GM18870 (cell line): ENCODE measurements around the gene CD40.

Experiments
- ATAC-seq: cut with Tn5 transposase; IDR thresholded peaks from one replicate; pipeline ENCODE4 v1.9.1; 2021; ENCODE audit warnings: moderate library complexity; ENCODE audit not compliant: unreplicated experiment

The CD40 gene

DNA sequence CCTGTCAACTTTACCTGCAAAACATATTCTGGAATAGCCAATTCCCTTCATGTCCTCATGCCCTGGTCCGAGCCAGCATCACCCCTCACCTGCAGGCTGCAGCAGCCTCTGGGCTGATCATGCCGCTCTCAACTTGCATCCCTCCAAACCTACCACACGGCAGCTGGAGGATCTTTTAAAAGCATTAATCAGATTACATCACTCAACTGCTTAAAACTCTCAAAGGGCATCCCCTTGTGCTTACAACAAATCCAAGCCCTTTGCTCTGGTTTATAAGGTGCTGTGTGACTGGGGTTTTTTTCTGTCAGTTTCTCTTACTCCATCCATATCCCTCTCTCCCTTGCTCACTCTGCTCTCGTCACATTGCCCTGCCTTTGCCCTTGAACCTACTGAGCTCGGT is 24.0 kb downstream of the CD40 start:
- no peak for ATAC-seq

DNA sequence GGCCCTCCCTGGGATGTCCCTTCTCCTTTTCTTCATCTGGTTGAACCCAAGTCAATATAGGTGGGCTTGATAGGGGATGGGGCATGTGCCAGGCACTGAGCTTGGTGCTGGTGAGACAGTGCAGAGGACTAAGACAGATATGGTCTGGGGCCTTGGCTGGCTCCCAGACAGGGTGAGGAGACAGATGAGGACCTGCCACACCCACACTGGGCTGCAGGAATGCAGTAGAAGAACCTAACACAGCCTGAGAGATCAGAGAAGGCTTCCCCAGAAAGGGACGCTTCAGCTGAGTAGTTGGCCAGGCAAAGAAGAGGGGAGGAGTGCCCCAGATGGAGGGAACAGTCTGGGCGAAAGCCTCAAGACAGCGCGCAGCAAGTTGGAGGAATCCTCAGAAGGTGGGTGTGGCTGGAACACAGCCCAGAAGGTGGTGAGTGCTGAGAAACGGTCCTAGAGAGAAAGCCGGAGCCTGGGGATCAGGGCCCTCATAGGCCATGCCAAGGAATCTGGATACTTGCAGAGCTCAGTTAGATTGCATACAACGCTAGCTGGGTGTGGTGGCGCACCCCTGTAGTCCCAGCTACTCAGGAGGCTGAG is 26.4 kb downstream of the CD40 start:
- no peak for ATAC-seq

DNA sequence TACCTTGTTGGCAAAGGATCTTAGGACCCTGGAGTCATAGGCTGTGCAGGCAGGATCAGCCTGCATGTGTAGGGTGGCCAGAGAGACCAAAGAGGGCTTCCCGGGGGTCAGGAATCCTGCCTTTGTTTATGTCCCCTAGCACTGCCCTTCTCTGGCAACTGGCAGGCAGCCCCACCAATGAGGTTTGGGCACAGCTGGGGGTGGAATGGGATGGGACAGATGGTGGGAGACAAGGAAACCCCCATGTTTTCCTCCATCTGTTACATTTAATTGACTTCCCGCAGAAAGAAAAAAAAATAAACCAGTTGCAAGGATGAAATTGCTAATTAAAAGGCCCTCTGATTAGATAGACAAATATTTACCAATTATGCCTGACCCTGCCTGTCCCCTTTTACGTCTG is 27.6 kb downstream of the CD40 start:
- ATAC-seq: no peak

DNA sequence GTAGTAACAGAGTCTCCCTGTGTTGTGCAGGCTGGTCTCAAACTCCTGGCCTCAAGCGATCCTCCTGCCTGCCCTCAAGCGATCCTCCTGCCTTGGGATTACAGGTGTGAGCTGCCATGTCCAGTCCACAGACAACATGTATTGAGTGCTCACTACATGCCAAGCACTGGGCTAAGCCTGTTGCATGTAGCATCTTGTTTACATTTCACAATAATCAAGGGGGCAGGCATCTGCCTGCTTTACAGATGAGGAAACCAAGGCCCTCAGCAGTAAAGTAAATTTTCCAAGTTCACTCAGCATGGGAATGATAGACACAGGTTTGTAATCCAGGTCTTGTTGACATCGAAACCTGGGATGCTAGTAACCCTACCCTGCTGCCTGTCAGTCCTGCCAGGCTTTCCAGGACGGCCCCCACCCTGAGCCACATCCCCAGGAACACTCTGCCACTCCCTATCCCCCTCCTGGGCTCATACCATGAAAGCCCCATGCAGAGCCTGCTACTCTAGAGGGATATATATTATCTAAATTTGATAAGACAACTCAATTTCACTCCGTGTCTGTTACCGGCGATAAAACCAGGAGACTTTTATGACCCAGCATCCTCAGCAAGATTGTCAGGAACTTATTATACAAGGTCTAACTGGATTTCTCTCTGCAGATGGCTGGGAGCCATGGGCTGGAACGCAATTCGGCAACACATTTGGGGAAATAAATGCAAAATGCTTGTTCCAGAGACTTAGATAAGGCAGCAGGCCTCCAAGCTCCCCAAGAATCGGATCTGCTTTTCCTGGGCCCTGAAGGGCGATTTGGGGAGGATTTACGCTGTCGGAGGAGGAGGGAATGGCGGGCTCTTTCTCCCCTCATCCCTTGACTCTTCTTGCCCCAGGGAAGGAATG is 30.4 kb downstream of the CD40 start:
- ATAC-seq: no peak

DNA sequence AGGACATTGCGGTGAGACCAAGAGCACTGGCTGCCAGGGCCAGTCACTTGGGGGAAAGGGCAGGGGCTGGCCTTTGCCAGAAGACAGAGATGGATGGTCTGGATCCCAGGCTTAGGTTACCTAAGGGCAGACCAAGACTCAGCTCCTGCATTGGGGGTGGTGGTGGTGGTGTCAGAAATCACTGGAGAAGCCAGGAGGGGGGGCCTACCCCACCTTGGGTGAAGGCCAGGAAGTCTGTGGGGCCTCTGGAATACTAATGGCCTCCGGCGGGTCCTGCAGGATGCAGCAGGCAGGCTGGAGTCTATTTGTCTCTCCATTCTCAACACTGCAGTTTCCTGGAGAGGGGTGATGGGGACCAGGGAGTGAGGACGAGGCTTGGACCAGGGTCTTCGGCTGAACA is 32.8 kb downstream of the CD40 start:
- ATAC-seq: no peak

DNA sequence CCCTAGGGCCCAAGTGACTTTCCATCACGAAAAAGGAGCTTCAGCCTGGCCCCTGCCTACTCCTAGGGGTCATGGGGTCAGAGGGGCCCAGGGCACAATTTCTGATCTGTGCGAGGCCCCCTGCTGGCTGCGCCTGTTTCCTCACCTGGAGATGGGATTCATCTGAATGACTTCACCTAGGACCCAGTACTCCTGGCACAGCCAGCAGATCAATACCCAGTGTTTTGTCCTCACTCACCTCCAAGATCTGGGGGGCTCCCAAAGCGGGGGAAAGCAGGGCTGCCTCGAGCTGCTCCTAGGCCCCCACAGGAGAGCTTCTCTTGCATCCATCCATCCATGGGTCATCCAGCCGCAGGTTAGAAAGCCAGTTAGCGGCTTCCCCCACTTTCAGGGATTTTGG is 33.8 kb downstream of the CD40 start:
- no peak for ATAC-seq

DNA sequence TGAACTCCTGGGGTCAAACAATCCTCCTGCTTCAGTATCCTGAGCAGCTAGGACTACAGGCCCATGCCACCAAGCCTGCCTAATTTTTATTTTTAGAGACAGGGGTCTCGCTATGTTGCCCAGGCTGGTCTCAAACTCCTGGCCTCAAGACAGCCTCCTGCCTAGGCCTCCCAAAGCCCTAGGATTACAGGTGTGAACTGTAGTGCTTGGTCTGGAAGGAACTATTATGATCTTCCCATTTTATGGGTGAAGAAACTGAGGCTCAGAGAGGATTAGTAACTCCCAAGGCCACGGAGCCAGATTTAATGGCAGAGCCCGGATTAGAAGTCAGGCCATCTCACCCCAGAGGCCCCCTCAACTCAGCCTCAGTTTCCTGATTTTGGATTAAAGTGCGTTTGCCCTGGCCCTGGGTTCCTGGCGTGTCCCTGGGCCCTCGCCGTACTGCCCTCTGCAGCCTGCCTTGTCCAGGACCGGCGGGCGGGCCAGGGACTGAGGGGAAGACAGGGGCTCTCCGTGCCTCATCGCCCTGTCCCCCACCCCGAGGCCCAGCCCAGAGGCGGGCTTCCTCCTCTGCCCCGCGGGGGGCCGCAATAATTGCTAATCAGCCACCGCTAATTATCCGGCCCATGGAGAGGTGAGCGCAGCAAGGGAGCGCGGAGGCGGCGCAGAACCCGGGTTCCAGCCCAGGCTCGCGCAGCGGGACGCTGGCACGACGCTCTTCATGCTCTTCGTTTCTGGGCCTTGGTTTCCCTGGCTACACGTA is 34.9 kb downstream of the CD40 start:
- ATAC-seq: no peak

DNA sequence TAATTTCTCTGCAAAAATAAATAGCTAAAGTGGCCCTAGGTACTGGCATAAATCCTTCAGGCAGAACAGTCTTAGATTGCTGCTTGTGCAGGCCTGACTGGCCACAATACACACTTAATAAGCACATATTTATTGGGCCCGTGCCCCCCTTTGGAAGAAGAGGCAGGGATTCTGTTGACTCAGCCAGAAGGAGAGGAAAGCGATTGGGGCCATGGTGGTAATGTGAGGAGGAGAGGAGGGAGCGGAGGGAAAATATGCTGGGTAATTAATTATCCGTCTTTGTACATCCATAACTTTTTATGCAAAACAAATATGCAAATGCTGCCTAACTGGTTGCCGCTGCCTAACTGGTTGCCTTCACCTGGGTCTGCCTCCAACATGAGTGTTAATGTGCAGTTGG is 36.2 kb downstream of the CD40 start:
- ATAC-seq: no peak

DNA sequence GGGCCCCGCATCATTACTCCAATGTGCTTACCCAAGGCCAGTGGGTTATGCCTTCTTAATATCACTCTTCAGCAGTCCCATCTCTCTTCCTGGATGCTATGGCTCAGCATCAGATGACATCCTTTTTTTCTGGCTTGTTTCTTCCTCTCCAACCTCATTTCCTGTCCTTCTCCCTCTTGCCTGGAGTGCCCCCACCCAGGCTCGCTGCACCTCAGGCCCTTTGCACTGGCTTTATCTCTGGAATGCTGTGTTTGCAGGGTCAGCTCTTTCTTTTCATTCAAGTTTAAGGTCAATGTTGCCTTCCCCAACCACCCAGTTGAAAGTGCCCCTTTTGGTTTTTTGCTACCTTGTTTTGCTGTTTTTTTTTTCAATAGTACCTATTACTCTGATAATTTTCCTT is 36.7 kb downstream of the CD40 start:
- no peak for ATAC-seq

DNA sequence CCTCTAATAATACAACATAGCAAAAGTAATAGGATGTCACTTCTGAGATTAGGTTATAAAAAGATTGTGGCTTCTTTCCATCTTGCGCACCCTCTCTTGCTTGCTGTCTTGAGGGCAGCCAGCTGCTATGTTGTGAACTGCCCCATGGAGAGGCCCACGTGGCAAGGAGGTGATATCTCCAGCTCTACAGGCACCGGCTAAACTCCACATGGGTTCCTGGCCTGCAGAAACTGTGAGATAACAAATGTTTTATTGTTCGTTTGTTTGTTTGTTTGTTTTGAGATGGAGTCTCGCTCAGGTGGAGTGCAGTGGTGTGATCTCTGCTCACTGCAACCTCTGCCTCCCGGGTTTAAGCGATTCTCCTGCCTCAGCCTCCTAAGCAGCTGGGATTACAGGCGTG is 38.0 kb downstream of the CD40 start:
- no peak for ATAC-seq

DNA sequence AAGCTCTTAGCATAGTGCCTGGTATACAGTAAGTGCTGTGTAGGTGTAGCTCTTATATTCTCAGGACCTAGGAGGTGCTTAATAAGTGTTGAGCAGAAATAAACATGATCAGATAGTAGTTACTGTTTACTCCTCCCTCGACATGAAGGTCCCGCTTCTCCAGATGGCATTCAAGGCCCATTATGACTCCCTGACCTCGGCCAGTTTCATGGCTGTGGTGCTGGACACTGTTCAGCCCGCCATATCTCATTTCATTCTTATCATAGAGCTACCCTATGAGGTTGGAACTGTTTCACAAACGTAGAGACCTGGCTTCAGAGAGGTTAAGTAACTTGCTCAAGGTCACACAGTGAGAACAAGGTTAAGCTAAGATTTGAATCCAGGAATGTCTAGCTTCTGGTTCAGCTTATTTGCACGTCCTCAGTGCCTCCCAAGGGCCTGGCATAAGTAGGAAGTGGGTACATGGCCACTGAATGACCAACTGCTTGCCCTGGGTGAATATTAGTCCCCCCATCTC is 39.0 kb downstream of the CD40 start:
- no peak for ATAC-seq

DNA sequence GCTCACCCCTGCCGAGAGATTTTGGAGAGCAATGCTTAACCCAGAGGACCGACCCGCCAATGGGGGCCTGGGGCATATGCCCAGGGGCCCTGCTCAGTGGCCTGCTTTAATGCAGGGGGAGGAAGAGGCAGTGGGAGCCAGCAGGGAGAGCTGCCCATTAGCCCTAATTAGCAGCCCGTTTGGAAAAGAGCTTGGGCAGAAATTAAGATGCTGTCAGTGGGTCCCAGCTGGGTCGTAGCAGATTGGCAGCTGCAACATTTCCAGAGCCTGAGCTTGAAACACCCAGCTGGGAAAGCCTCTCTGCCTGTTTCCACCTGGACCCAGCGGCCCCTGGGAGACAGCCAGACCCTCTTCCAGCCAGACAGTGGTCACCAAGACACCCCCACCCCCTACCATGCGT is 39.5 kb downstream of the CD40 start:
- ATAC-seq: no peak

DNA sequence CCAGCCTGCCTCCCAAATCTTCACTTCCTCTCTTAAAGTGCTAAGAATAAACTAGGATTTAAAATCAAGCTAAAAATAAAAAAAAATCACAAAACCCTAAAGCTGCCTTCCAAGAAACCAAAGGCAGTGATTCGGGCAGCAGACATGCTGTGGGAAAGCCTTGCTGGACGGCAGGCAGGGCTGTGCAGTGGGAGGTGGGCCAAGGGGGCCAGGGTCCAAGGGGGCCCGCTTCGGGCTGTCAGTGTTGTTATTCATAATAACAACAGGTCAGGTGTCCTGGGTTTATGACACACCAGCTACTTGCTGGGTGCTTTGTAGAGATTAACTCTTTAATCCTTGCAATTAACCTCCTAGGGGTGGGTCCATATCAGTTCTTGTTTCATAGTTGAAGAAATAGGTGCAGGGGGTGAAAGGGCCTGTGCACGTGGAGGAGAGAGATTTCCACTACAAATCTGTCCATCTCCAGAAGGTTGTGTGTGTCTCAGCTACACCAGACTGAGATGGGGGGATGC is 40.4 kb downstream of the CD40 start:
- ATAC-seq: no peak

DNA sequence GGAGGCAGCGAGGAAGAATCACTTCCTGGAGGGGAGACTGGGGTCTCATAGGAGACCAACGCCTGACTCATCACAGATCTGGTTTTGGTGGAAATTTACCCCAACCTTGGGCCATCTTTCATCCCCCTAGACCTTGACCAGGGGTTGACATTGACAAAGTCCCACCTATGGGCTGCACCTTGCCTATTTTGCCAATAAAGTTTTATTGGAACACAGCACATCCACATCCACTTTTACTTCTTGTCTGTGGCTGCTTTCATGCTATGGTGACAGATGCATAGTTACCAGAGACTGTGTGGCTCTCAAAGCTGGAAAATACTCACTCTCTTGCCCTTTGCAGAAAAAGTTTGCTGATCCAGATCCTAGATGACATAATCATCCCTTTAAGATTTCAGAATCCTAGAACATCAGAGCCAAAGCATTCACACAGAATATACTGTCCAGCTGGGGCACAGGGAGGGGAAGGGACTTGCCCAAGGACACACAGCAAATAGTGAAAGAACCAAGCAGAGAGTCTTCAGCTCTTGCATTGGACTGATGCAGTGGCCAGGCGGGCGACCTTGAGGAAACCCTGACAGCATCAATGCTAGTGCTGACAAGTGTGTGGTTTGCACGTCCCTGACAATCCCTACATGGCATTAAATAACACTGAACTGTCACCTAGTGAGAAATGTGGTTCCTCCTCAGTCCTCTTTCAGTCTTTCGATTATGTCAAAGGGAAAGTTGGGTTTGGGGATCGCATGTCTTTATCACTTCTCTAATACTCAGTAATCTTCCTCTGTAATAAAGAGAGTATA is 41.2 kb downstream of the CD40 start:
- ATAC-seq: no peak

DNA sequence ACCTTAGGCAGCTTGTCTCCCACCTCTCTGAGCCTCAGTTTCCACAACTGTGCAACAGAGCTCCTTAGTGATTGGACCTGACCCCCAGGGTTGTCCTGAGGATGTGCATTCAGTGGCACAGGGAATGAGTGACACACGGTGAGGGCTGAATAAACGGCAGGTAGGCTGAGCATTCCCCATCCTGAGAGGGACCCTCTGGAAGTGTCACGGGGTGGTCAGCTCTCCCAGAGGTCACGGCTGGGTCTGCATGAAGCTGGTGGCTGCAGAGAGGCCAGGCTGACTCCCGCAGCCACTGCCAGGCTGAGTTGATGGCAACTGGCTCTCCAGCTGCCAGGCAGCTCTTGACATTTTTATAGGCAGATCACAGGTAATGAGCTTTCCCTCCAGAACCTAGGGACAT is 42.5 kb downstream of the CD40 start:
- ATAC-seq: no peak

DNA sequence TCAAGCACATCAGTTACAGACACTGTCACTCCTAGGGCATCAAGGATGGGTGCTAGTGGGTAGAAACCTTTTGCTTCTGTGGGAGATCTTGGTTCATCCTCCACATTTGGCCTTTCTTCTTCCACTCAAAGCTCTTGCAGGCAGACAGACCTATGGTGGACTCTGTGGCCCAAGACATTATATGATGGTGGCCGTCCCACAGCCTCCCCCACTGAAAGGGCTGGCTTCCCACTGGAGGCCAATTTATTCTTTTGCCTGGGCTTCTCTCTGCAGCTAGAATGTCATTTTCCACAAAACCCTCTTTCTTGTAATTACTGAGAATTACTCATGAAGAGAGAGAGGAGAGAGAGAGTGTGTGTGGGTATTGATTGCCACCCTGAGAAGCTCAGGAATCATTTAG is 43.8 kb downstream of the CD40 start:
- no peak for ATAC-seq

DNA sequence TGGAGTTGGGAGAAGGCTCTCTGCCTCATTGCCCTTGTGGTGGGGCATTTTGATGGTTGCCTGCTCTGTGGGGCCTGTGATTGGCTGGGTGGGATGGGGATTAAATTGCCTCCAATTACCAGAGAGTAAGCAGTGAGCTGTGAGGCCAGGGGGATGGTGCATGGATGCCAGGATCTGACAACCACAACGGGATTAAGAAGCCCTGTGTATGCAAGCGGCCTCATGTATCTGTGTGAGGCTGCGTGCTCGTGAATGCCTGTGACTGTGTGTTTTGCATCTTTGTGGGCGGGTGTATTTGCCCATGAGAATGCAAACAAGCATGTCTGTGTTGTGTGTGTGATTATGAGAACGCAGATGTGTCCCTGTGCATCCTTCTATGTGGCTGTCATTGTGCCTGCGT is 46.1 kb downstream of the CD40 start:
- no peak for ATAC-seq

DNA sequence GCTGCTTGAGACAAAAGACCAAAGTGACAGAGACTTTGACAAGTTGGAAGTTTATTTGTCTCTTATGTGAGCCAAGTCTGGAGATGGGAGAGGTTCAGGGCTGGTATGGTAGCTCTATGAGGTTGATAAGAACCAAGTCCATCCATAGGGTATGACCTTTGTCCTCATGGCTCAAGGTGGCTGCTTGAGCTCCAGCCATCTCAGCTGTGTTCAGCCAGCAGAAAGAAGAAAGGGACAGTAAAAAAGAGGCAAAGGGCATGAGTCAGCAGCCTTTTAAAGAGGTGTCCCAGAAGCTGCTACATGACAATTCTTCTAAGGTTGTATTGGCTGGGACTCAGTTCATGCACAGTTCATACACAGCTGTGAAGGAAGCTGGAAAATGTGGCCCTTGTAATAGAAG is 49.0 kb downstream of the CD40 start:
- no peak for ATAC-seq

DNA sequence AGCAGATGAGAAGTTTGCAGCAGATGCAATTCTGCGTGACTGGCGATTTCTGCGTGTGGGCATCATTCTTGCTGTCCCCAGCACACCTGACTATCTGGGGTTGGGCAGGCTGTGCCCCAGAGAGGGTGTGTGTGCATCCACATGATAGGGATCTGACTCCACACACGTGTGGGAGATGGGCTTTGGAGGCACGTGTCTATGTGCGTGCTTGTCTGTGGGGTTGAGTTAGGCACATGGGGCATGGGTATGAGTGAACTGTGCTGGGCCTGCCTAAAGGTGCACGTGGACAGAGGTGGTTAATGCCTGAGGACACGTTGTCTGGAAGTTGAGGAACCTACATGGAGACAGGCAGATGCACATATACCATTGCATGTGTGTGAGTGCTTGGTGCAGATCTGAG is 50.3 kb downstream of the CD40 start:
- no peak for ATAC-seq

DNA sequence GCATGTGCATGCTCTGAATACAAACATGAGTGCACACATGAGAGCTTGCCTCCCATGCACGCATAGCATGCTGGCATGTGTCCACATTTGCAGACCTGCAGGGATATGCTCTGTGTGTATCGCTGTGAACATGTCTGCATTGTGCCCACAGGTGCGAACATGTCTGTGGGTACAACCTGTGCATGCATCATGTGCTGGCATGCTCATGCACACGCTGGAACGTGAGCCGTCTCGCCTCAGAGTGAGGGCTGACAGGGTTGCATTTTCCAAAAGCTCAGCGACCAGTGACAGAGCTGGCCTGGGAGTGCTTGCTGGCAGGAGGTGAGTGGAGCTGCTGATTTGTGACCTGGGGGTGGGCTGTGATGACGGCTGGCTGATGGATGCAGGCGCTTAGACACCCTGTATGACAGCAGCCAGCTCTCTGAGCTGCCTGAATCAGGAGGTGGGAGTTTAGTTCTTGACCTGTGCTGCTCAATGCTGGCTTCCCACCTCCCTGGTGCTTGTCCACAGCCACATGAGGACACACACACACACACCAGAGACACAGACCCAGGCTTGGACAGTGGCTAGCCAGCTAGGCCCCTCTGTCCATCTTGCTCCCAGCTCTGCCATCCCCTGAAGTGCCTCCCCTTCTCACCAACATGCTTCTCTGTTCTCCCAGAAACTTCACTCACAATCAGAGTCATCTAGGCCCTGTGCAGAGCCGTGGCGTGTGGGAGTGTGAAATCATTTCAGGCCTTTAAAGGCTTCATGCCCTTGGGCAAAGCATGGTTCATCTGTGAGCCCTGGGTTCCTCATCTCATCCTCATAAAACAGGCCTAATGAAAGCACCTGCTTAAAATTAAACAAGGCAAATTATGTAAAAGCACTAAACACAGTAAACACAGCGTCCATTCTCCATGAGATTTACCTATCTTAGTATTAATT is 51.4 kb downstream of the CD40 start:
- ATAC-seq: no peak
